Kidney epithelial cell (primary cell): ENCODE measurements around the gene CLDN1. TPM values are rescaled to one million over a fixed set of nuclear protein-coding genes. Genes with fewer than 3 reads are reported as not detected.

Experiments used
- DNase-seq: peaks from one replicate; pipeline ENCODE4 v3.0.0-alpha.2; 2010; ENCODE audit warnings: low read depth
- H3K27me3 ChIP-seq: 2 replicates; pipeline ENCODE4 v1.6.0; 2011; ENCODE audit warnings: low read length; ENCODE audit not compliant: control insufficient read depth, insufficient read depth
- H3K36me3 ChIP-seq: 2 replicates; pipeline ENCODE4 v1.5.1; 2011; ENCODE audit warnings: low read length; ENCODE audit not compliant: control insufficient read depth, insufficient read depth
- H3K4me3 ChIP-seq: 2 replicates; pipeline ENCODE4 v1.5.1; 2011; ENCODE audit warnings: low read depth, mild to moderate bottlenecking, control low read depth, low read length
- total RNA-seq: library from RNA; depleted of rRNA; stranded (reverse); fragments of >200 nt; gene quantifications from 2 replicates; pipeline ENCODE4 v1.2.3, GENCODE V29; 2015
- TF ChIP-seq, protein P1 (sequence below): IDR thresholded peaks from 2 replicates; pipeline ENCODE4 v1.5.1; 2011; ENCODE audit warnings: mild to moderate bottlenecking, moderate library complexity, low read length, control low read depth, inconsistent platforms; ENCODE audit not compliant: insufficient read depth, poor library complexity, severe bottlenecking

CLDN1 gene
- total RNA-seq, 1 donor from 2014 or later, result 305 TPM

DNA sequence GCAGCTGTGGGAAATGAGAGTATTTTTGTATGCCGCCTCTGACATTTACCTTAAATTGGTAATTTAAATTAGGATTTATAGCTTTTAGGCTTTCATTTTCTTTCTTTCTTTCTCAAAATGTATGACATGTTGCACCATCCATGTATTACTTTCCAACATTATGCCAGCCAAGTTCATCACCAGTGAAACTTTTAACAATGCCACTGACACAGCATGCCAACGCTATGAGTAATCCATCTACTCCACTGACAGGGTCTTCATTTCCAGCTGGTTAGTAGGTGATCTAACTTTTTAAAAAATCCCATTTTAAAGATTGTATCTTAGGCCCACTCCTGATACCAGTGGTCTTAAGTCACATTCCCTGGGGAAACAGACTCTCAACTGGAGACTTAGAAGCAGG is 43.9 kb upstream of the CLDN1 start:
- H3K36me3 ChIP-seq, result no peaks in the 10 kb centered on the region
- no peaks in the 10 kb centered on the region for H3K27me3 ChIP-seq
- no peak for DNase-seq
- TF ChIP-seq, protein P1, sequence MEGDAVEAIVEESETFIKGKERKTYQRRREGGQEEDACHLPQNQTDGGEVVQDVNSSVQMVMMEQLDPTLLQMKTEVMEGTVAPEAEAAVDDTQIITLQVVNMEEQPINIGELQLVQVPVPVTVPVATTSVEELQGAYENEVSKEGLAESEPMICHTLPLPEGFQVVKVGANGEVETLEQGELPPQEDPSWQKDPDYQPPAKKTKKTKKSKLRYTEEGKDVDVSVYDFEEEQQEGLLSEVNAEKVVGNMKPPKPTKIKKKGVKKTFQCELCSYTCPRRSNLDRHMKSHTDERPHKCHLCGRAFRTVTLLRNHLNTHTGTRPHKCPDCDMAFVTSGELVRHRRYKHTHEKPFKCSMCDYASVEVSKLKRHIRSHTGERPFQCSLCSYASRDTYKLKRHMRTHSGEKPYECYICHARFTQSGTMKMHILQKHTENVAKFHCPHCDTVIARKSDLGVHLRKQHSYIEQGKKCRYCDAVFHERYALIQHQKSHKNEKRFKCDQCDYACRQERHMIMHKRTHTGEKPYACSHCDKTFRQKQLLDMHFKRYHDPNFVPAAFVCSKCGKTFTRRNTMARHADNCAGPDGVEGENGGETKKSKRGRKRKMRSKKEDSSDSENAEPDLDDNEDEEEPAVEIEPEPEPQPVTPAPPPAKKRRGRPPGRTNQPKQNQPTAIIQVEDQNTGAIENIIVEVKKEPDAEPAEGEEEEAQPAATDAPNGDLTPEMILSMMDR, result no peak
- no peak overlapping the region for H3K4me3 ChIP-seq

DNA sequence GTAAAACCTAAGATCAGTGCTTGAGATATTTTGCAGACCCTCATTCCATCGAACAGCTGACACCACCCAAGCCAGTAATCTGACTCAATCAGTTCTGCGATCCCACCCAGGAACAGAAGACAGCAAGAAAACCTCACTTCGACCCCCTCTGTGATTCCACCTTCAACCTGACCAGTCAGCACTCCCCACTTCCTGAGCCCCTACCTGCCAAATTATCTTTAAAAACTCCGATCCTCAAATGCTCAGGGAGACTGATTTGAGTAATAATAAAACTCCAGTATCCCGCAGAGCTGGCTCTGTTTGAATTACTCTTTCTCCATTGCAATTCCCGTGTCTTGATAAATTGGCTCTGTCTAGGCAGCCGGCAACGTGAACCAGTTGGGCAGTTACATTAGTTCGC is 40.0 kb upstream of the CLDN1 start:
- TF ChIP-seq, protein P1, result no peak
- Histone ChIP-seq H3K36me3 (no peaks in the 10 kb centered on the region), H3K4me3 (no peak overlapping the region), H3K27me3 (no peaks in the 10 kb centered on the region)
- no peak for DNase-seq

DNA sequence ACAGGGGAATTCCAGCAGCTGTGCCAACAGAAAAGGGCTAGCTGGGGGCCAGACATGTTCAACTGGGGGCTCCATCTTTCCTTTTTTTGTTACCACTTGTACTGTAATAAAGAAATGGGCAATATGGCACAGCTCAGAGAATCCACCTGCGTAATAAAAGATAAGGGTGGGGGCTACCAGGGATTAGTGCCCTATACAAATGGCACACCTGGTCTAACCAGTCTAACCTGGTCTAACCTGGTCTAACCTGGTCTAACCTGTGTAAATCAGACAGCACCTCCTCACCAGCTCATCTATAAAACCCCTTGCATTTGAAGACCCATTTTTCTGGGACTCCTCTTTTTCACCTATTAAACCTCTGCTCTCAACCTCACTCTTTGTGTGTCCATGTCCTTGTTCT is 39.5 kb upstream of the CLDN1 start:
- Histone ChIP-seq H3K4me3 (no peak overlapping the region), H3K27me3 (no peaks in the 10 kb centered on the region), H3K36me3 (no peaks in the 10 kb centered on the region)
- DNase-seq, result no peak
- TF ChIP-seq, protein P1, result no peak

DNA sequence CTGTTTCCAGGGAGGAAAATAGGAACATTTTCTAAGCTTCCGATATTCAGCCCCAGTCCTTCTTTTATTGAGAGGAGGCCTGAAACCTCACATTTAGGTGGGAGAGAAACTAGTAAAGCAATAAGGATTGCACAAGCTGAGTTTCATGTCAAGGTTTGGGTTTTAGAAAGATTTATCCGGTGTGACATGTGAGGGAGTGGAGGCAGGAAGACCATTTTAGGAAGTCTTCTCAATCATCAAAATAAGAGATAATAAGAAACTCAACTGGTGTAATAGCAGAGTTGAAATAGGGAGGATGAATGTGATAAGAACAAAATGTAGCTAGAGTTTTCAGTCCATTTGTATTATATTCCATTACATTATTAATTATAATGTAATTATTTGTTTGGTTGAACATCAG is 38.0 kb upstream of the CLDN1 start:
- no peak for DNase-seq
- Histone ChIP-seq H3K4me3 (no peak overlapping the region), H3K27me3 (no peaks in the 10 kb centered on the region), H3K36me3 (no peaks in the 10 kb centered on the region)
- TF ChIP-seq, protein P1, result no peak

DNA sequence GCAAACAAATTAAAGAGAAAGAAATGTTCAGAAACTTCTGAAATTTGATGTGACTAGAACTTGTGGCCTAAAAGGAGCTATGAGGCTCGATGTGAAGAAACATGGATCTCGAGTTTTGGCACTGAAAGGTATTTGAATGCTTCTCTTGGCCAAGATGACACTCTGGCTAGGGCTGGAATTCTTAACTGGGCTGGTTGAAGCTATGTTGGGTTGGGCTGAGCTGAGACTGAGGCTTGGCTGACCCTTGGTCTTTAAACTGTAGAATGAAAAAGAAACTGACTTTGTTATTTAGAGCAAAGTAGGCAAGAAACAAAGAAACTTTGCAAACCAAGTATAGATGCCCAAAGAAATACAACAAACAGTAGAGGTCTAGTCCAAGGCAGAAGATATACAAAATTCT is 37.6 kb upstream of the CLDN1 start:
- DNase-seq, result no peak
- Histone ChIP-seq H3K27me3 (no peaks in the 10 kb centered on the region), H3K4me3 (no peak overlapping the region), H3K36me3 (no peaks in the 10 kb centered on the region)
- TF ChIP-seq, protein P1, result no peak

DNA sequence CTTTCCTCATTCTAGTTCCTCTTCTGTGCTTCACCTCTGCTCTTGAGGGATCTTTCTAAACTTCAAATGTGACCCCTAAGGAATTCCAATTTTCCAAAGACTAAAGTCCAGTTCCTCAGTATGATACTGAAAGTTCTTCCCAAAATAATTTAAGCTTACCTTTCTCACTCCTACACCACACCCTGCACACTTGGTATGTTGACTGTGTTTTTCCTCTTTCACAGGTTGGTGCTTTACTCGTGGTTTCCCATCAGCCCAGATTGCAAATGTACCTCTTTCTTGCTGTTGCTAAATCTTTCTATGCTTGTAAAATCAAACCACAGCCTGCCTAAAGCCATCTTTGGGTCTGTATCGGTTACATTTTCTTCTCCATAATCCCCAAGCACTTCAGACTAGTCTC is 35.2 kb upstream of the CLDN1 start:
- no peak for DNase-seq
- no peaks in the 10 kb centered on the region for H3K36me3 ChIP-seq
- no peak overlapping the region for H3K4me3 ChIP-seq
- TF ChIP-seq, protein P1, result no peak
- H3K27me3 ChIP-seq, result no peaks in the 10 kb centered on the region
